GM15510 (cell line): ENCODE measurements around the gene AGO4.

Source experiments
- POLR2A ChIP-seq: IDR thresholded peaks from 3 replicates; pipeline ENCODE4 v1.6.1; 2011; ENCODE audit warnings: borderline replicate concordance; ENCODE audit not compliant: insufficient read length; ENCODE audit errors: extremely low read depth

AGO4 gene

GRCh38 chr1:35854989-35855700 is 47.3 kb downstream of the AGO4 start:
- TF ChIP-seq POLR2A = no peak

GRCh38 chr1:35856964-35857363 is 49.1 kb downstream of the AGO4 start:
- no peak for TF ChIP-seq POLR2A

- no peak for TF ChIP-seq POLR2A
Observed at GRCh38 chr1:35857830-35858229, 50.0 kb downstream of the AGO4 start.

GRCh38 chr1:35860696-35861095 is 52.9 kb downstream of the AGO4 start:
- no peak for TF ChIP-seq POLR2A

- no peak for TF ChIP-seq POLR2A
Observed at GRCh38 chr1:35863136-35863535, 55.3 kb downstream of the AGO4 start.

- no peak for TF ChIP-seq POLR2A
Observed at GRCh38 chr1:35863881-35864625, 56.2 kb downstream of the AGO4 start.

GRCh38 chr1:35864813-35865212 is 57.0 kb downstream of the AGO4 start:
- TF ChIP-seq POLR2A = no peak

- no peak for TF ChIP-seq POLR2A
Observed at GRCh38 chr1:35866991-35867390, 59.2 kb downstream of the AGO4 start.

GRCh38 chr1:35870651-35871309 is 63.0 kb downstream of the AGO4 start:
- no peak for TF ChIP-seq POLR2A

GRCh38 chr1:35873243-35873750 is 65.5 kb downstream of the AGO4 start:
- TF ChIP-seq POLR2A = no peak

- no peak for TF ChIP-seq POLR2A
Observed at GRCh38 chr1:35876988-35877387, 69.2 kb downstream of the AGO4 start.

GRCh38 chr1:35881850-35882273 is 74.0 kb downstream of the AGO4 start:
- no peak for TF ChIP-seq POLR2A

GRCh38 chr1:35882586-35882944 is 74.7 kb downstream of the AGO4 start:
- TF ChIP-seq POLR2A = no peak

- TF ChIP-seq POLR2A = peak; percentile 92
Observed at GRCh38 chr1:35882945-35883634, 75.3 kb downstream of the AGO4 start, which contains the start of gene AGO1. TSS of gene AGO1 (plus strand) at chr1:35883209. CDS start at chr1:35883422, 213 bp downstream.
